Muscle of arm (tissue), 12 donors: ENCODE results near the gene BLNK. TPM values are rescaled to one million over a fixed set of nuclear protein-coding genes. Genes with fewer than 3 reads are reported as not detected.

Source experiments
- DNase-seq: peaks from one replicate; pipeline ENCODE4 v3.0.0-alpha.2; 2013
- polyA plus RNA-seq, 12 donors: library from polyadenylated mRNA; unstranded; fragments of 120-200 nt; gene quantifications; one replicate each; pipeline ENCODE4 v1.2.1, GENCODE V29; 2013; ENCODE audit not compliant: insufficient read length in 12 of 12

The BLNK gene
- polyA plus RNA-seq, 12 donors, result 1.2 to 11.9 (median 1.6) TPM; not detected in 2

DNA sequence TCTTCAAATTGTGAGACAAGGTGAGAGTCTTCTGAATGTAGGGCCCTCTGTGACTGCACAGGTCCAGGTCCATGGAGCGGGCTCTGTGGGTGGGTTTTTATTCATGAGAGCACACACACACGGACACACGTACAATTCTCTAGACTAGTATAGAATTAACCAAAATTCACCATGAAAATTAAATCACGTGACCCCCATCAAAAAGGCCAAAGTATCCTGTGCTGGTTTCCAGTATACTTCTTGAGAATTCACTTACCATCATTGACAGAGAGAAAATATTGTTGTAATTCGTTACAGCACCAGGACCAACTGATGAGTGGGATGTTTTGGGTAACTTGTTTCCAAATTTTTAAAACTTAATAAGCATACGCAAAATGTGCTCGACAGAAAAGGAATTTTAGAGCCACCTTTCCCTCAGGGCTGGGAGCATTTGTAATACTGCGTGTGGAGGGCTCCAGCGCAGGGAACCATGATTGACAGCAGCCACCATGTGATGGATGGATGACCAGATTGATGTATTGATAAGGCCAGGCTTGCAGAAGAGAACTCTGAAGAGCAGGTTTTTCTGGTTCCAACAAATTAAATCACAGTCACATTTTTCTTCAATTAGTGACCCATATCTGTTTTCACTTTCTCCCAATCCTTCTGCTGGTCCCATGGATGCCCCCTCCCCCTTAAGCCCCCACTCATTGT lies 18.0 kb upstream of the BLNK start:
- DNase-seq, result no peak

DNA sequence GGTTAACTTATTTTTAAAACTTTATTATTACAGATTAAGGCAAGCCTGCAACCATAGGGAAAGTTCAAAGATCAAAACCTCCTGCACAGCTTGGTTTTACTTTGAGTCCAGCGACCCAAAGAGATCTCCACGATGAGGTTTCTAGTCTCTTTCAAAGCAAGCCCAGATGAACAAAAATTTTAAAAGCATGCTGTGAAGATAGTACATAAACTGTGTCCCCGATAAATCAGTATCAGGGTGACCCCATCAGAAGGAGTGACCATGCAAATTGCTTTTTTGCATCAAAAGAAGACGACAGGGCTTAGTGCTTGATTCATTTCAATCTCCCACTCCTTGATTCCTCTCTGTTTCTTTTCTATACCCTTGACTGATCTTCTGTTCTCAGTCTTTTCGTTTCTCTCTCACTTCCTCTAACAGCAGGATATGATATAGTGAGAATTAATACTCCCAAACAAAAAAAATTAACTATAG lies 16.8 kb upstream of the BLNK start:
- DNase-seq, result no peak

DNA sequence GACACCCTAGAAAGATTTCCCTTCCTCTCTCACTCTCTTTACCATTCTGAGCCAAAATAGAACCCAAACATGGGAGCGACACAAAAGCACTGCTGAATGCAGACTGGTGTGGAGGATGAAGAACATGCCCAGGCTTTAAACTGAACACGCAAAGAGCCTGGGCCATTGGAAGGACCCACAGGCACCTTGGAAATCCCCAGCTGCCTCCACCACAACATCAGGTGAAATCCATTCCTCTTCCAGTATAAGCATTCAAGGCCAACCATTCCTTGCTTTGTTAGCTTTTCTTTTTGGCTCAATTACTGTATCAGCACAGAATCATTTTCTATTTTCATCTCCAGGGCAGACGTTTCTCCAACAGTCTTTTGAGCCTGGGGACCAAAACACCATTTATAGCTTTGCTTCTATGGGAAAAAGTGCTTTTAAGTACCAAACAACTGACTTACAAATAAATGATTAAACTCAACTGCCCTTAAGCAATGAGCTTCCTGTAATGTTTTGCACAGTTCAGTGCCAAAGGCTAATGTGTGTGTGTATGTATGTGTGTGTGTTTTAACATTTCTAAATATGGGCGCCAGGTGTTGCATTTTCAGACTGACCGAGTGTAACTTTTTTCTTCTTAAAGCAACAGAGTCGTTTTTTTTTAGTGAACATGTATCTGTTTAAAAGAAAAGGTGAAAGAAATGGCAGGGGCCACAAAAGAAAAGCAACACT lies 16.2 kb upstream of the BLNK start:
- DNase-seq, result no peak

DNA sequence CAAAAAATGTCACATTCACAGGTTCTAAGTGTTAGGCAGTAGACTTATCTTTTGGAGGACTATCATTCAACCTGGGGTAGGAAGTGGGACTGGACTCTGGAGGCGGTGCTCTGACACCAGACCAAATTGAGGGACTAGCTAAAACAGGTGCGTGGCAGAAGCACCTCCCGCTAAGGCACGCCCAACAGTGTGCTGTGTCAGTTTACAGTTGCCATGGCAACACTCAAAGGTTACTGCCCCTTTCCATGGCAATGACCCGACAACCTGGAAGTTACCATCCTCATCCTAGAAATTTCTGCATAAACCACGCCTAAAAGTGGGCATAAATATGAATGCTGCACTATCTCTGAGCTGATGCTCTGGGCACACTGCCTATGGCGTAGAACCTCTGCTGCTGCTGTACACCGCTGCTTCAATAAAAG lies 14.0 kb upstream of the BLNK start:
- DNase-seq, result no peak

DNA sequence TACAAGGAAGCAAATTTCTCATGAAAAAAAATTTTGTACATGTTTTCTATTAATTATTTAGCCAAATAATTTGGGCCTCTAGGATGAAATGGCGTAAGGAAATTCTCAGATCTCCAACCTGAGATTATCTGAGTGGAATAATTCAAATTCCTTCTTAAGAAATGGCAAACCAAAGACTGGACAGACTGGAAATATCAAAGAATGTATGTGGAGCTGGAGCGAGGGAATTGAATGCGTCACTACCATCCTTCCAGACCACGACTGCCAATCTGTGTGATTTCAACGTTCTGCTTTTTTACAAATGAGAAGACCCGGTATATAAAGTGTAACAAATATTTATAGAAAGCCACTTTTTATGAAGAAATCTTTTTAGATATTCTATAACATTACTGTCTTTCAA lies 12.4 kb upstream of the BLNK start:
- no peak for DNase-seq

DNA sequence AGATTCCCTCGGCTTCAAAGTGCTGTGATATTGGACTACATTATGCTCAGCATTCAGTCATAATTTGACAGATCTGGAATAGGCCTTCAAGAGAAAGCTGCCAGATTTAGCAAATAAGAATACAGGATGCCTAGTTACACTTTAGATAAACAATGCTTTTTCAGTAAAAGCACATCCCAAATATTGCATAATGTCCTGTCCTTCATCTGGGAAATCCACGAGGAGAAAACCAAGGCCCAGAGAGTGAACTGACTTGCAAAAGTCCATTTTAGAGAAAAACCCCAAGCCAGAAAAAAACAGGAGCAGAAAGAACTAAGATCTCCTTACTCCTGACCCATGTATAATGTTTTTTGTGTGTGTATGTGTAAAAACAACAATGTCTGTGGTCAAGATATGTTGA lies 12.0 kb upstream of the BLNK start:
- no peak for DNase-seq

DNA sequence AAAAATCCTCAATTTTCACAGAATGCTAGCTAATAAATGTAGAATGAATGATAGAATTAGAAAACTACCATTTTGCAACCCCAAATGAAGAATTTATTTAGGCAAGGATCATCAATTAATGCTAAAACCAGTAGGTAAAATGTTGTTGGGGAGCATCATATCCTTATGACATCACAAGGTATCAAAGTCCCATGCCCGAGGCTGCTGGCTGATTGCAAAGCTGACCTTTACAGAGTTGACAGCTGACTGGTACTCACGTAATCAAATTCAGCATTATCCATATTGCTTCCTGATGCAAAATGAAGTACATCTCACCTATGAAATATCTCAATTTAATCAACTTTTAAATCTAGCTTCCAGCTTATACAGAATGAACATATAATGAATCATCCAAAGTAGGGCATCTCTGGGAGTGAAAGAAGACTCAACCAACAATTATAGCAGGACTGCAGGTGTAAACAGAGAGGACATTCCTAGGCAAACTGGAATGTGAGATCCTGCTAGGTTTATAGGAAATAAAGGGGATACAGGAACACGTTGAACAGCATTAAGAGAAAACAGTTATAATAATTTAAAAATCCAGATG lies 10.2 kb upstream of the BLNK start:
- no peak for DNase-seq

DNA sequence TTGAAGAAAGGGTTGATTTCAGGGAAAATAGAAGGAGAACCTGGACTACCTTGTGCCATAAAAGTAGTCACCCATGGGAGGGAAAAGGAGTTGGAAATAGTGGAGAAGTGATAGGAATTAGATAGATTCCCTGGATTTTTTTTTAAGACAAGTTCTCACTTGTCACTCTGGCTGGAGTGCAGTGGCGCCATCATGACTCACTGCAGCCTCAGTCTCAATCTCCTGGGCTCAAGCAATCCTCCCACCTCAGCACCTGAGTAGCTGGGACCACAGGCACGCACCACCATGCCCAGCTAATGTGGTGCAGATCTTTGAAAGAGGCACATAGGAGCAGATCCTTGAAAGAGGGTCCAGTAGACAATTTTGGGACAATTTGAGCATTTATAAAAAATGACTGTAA lies 9.5 kb upstream of the BLNK start:
- no peak for DNase-seq

DNA sequence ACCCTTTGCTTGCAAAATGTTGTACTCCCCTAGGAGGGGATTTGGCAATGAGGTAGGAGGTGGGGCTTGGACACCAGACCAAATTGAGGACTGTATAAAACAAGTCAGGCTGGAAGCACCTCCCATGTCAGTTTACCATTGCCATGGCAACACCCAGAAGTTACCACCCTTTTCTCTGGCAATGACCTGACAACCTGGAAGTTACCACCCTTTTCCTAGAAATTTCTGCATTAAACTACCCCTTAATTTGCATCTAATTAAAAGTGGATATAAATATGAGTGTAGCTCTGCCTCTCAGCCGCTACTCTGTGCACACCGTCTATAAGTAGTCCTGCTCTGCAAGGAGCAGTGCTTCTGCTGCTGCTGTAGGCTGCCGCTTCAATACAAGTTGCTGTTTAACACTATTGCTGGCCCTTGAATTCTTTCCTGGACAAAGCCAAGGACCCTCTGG lies 7.8 kb upstream of the BLNK start:
- DNase-seq, result no peak

DNA sequence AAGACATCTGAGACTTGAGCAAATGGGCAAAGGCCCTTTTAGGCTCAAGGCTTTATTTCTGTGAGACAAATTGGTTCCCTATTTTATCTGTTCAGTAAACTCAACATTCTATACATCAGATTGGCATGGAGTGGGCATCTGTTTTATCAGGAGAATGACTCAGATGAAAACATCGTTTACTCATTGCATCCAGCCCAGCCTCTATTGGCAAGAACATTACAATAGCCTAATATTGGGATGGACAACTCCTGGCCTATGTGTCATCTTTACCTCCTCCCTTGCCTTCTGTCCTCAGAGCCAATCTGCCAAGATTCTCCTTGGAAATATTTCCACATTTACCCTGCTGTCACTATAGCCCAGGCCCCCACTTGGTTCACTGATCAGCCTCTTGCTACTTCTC lies 5.5 kb upstream of the BLNK start:
- no peak for DNase-seq

DNA sequence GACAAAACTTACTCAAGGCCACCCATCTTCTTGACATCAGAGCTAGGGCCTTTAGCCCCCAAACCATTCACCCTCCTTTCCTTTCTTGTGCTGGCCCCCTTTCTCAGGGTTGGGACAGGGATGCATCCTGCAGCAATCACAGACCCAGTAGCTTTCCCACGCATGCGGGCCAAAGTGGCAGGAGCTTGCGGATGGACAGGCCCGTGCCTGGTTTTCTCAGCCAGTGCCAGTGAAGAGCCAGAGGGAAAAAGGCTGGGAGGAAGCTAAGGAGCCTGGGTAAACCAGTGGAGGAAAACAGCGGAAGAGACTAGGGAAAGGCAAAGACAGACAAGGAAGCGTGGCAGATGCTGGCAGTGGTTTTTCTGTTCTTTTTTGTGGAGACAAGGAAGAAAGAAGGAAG lies 5.1 kb upstream of the BLNK start:
- no peak for DNase-seq

DNA sequence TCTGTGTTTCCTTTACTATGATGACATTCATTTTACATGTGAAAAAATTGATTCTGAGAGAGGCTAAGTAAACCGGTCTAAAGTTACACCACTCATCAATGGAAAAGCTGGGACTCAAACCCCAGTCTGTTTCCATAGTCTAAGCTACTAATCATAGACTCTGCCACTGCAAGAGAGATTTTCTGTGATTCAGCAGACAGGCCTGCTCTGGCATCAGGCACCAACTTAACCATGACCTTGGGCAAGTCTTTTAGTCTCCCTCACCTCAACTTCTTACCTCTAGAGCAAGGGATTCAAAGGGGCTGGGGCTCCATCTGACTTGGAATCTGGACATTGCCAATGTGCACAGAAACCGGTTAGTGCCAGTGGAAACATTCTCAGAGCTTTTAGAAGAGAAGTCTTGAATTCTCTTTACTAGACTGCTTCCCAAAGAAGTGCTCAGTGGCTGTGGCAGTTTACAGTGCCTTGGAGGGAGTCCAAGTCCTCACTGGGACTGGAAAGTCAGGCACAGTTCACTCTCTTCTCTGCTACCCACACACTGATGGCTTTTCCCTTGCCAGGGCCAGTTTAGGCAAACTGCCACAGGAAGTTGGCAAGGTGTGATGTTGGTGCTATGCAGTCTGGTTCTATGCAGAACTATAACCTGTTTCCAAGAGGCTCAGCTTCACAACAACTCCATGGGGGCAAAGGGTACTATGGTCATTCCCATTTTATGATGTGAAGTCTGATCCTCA lies 4.5 kb upstream of the BLNK start:
- no peak for DNase-seq

DNA sequence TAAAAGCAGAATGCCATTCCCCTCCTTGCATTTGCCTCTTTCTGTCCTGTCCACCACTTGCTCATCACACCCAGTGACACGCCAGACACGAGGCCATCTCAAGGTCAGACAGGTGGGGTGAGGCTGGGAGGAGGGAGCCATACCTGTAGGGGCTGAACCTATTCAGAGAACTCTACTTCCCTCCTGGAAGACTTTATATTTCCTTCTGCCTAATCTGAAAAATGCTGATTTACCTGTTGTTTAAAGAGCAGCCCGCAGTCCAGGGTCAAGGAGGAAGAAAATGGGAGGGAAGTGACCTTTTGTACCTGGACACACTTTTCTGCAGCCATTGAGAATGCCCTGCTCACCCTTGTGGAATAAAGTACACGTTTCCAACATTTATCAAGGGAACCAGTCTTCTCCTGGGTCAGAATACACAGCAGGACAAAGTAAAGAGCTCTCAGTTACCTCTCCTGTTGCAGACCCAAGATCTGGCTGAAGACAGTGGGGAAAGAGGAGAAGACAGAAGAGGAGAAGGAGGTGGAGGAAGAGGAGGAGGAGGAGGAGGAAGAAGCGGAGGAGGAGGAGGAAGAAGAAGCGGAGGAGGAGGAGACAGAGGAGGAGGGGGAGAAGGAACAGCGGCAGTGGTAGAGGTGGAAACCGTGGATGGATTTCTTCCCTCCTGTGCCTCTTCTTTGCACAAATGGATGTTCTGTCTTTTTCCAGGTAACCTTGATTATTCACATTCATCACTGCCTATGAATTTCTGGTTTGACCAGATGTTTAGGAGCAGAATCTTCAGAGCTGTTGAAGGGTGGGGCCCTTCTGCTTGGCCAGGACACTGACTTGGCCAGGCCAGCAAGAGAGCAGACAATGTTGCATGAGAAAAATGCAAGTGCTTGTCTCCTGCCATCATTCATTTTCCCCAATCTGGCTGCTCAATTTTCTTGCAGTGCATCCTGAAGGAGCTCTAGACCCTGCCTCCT lies 1.2 kb upstream of the BLNK start:
- no peak for DNase-seq

DNA sequence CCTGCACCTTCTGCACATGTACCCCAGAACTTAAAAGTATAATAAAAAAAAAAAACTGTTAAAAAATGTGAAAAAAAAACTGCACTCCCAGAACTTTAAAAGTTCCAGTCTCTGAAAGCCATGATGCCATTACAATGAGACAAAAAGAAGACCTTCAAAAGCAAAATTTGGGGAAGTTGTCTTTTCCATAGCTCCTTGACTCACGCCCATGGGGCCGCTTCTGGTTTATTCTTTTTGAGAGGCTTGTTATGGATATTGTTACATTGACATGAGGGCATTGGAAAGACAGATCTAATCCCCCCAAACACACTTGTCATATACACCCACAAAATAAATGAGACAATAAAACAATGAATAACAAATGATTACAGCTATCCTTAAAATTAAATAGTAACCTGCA lies 798 bp downstream of the BLNK start:
- no peak for DNase-seq

DNA sequence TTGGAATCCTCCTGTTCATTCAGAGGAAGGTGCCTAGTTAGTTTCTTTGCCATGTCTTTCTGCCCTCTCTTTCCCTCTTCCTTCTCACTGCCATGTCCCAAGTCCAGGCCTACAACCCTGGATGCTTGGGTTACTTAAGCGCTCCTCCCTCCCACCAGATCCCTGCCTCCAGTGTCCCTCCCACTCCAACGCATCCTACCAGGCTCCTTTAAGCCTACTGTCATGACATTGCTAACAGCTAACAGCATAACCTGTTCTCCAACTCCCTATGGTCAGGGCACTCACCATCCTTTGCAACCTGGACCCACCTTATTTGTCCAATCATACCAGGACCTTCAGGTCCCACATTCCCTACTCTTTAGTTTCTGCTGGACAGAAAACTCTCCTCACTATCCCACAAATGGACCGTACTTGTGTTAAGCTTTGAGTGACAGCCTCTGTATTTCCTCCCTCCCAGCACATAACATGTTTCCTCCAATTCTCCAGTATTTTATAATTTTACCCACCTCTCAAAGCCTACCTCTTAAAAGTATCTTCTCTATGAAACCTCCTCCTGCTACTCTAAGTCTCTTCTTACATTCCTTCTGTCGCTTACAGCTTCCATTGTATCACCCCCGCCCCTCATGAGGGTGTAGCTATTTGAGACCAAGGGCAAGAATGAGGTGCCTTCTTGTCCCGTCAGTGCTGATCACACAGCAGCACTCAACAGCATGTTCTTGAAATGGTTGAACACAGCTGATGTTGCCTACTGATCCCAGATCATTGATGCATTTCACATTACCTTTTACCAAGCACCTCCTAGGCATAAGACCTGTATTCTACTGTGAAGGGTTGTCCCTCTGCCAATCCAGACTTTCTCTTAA lies 1.7 kb downstream of the BLNK start:
- no peak for DNase-seq

DNA sequence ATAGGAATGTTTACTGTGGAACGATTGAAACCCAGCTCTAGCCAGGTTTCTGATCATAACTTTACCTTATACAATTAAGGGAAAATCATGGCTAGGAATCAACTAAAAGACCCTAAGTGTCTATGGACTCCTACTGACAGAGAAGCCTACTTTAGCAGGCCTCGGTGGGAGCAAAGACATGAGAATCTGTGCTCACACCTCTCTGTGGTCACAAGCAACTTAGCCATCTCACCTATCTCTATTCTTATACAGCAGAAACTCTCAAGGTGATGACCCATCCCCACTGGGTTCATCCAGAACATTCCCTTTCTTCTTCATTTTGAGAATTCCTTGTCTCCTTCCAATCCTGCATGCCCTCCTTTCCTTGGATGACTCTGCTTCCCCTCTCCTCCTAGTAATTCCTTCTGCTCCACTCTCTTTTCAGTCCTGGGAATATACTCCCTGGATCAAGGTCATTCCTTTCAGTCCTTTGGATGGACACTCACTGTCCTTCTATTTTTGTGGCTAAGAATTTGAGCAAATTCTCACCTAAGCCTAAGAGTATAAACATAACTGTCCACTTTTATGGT lies 2.9 kb downstream of the BLNK start:
- DNase-seq, result no peak

DNA sequence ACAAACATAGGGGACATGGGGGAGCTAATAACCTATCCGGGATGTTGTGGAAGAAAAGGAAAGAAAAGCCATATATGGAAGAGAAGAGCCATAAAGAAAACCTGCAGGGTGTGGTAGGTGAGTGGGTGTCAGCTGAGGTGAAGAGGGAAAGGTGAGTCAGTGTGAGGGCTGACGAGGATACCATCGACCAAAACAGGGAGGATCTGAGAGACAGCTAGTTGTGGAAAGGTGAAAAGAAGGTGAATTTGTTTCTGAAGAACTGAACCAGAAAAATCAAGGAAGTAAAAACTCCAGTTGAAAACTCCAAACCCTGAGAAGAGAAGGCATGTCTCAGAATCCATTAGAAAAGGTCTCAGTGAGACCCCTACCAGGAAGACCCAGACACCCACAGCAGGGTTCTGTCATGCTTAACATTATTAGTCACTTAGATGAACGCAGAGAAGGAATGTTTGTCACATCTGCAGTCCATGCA lies 4.1 kb downstream of the BLNK start:
- no peak for DNase-seq

DNA sequence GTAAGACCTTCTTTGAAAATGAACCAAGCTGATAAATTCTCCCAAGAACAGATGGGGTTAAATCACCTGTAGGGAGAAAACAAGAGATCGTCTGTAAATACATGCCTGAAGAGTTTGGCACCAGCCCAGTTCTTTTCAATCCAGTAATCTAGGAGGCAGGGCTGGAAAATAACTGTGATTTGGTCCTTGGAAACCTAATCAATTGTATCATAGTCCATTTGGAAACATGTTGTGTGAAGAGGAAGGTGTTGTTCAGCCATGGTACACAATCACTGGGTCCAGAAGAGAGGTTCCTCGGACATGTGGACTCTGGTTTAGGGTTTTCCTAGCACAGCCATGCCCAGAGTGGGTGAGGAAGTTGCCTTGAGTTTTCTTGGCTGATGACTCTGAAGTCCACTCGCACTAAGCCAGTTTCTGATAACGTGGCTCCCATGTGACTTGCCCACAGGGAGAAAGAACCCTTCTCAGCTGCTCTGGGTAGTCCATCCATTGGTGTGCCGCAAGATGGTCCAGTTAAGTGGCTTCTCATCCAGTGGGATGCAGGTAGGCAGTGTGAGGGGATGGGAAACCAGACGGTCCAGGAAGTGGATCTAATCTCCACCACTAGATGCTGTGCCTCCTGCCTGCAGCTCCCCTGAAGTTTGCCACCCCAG lies 5.1 kb downstream of the BLNK start:
- DNase-seq, result no peak

DNA sequence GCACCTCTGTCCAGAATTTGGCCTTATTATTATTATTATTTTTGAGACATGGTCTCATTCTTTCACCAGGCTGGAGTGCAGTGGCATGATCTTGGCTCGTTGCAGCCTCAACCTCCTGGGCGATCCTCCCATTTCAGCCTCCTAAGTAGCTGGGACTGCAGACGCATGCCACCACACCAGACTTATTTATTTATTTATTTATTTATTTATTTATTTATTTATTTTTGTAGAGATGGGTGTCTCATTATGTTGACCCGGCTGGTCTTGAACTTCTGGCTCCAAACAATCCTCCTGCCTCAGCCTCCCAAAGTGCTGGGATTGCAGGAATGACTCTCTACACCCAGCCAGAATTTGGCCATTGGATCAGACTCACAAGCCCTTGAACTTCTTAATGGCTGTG lies 6.4 kb downstream of the BLNK start:
- DNase-seq, result no peak
